Right hindlimb (tissue), 1 donor: ENCODE measurements around the gene MYF6.
"Not testable (repeated sequence)": the region's sequence is repeated elsewhere in the genome, so short reads cannot be mapped to it uniquely, and the experiment has no call there.

ENCODE experiments used
- DNase-seq: peaks from one replicate; pipeline ENCODE4 v3.0.0-alpha.2; 2018

MYF6 gene

DNA sequence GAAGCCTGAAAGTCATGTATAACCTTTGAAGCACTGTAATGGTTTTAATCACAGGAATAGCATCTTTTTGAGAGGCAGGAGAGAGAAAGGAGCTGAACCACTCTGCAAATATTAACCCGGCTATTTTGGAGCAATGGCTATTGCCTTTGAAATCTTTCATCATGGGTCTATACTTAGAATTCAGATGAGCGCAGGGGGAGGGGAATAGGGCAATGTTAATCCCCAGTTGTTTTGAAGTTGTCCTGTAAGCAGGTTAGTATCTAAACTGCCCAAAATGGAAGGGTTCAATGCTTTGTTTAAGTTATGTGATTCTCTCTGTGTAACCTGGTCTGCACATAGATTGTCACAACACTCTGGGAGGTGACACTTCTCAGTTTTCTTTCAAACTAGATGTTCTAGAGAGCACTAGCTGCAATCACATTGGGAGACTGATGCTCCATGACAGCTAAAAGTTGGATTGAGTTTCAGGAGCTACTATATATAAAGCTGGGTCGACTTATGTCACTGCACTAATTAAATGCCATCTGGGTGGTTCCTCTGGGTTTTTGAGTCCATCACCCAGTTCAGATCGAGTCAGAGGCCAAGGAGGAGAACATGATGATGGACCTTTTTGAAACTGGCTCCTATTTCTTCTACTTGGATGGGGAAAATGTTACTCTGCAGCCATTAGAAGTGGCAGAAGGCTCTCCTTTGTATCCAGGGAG is at the start of gene MYF6:
MYF6 (plus strand) TSS at position 509 of the 704 bp plus-strand sequence; CDS start at position 595, 86 bp downstream.
- no peak for DNase-seq

DNA sequence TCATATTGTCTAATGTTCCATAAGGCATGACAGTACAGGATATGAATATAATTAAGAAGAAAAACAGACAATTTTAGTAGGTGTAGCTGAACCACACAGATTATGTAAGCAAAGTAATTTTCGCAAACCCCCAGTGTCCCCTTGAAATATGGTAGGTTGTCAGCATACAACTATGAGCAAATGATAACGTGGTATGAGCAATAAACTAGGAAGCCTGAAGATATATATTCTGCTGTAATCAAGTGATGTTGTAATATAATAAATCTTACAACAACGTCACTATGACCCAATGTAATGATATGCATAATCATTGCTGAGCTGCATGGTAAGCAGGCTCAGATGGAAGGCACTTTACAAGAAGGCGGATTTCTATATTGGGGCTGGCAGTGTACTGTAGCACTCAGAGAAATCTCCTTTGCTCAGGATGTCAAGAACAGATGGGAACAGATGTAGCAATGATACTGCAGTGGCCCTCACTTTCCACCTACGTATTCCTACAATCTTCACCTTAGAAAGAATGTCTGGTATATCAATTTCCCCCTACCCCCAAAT is 47.8 kb upstream of the MYF6 start:
- DNase-seq, result no peak

- no peak for DNase-seq
These were observed 44.8 kb upstream of the MYF6 start for GRCh38 chr12:80662586-80662985.

GRCh38 chr12:80670214-80670613 is 37.2 kb upstream of the MYF6 start:
- no peak for DNase-seq

- DNase-seq, result not testable (repeated sequence)
These were observed 31.3 kb upstream of the MYF6 start for GRCh38 chr12:80676042-80676636.

- DNase-seq, result no peak
These were observed 30.6 kb upstream of the MYF6 start for GRCh38 chr12:80676856-80677255.

- no peak for DNase-seq
These were observed 29.4 kb upstream of the MYF6 start for GRCh38 chr12:80677994-80678393.

DNA sequence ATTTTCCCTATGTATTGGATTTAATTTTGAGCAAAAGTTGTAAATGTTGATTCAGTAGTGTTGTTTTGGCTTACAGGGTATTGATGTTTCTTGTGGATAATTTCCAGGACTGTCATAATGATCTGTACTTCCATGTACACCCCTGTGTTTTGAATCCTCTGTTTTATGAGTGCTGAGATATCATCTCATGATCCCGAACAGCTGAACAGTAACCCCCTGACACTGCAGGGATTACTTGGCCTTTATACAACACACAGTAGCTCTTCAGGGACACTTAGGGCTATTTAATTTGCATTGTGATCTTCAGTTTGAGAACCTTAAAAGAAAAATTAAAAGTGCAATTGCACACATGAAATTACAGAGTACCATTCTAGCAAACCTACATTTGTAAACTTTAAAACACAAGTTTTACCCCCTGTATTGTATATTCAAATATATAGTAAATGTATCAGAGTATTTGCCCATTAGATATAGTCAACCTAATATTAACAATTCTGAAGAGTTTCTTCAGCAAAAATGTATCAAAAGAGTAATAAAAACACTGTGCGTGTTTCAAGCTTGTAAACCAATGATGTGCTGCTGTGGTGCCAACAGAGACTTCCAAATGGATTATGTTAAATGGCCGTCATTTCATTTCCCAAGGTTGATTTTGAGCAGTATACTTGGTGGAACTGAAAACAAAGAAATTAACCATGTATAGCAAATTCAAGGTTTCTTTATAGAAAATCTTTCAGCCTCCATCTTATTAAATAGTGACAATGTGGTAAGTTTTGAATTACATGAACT is 27.9 kb upstream of the MYF6 start:
- DNase-seq, result no peak

GRCh38 chr12:80681287-80681686 is 26.1 kb upstream of the MYF6 start:
- no peak for DNase-seq

DNA sequence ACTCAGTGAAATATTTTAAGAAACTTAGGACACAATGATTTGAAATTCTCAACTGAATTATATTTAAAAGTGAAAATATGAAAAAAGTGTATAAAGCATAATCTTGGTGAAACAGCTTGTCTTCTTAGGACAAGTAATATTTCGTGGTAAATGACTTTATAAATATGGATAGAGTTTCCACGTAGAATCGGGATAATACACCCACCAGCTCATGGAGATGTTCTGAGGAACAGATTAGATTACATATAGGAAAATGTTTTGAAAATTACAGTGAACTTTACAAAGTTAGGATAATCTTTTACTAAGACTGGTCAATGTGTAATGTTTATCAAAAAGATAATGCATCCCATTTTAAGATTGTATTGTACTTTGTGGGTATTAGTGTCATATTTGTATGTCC is 25.6 kb upstream of the MYF6 start:
- no peak for DNase-seq

DNA sequence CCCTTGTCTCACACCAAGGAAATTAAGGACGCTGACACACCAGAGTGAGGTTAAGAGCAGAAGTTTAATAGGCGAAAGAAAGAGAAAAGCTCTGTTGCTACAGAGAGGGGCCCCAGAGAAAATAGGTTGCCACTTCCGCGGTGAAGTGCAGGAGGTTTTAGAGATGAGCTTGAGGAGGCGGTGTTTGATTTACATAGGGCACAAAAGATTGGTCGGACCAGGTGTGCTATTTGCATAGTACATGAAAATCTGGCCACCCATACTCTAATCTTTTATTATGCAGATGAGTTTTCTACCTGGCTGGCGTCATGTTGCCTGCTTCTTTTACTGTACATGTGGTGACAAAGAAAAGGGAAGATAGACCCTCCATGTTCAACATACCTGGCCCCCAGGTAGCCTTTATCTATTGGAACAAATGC is 23.3 kb upstream of the MYF6 start:
- no peak for DNase-seq

GRCh38 chr12:80690090-80690489 is 17.3 kb upstream of the MYF6 start:
- no peak for DNase-seq

DNA sequence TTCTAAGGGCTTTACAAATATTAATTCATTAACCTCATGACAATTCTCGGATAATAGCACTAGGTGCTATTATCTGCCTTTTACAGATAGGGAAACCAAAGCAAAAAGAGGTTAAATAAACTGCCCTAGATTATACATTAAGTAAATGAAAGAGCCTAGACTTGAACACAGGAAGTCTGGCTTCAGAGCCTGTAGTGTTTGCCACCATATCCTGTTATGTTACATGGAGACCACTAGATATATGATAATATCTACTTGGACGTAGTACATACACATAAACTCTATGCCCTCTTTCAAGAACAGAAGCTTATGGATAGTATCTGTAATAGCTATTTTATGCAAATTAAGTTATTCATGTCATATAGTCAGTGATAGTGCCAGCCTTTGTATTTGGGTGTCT is 16.9 kb upstream of the MYF6 start:
- no peak for DNase-seq

- no peak for DNase-seq
These were observed 15.3 kb upstream of the MYF6 start for GRCh38 chr12:80692114-80692513.

- DNase-seq, result no peak
These were observed 10.1 kb upstream of the MYF6 start for GRCh38 chr12:80697270-80697887.

- DNase-seq, result no peak
These were observed 9.2 kb upstream of the MYF6 start for GRCh38 chr12:80698256-80698655.

- DNase-seq, result no peak
These were observed 8.4 kb upstream of the MYF6 start for GRCh38 chr12:80698847-80699542.

DNA sequence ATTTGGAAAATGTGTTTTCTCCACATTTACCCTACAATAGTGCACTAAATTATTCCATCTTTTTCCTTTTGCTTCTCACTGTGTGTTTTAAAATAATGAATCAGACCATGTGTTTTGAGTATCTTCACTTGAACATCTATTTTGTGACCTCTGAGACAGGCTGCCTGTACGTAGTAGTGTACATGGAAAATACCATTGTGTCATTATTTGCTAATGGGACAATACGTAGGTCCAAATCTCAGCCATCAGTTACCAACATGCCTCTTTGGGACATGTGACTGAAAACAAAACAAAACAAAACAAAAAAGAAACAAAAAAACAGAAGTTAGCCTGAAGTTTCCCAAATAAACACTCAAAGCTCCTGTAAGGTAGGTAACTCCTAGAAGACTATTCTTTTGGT is 7.1 kb upstream of the MYF6 start:
- DNase-seq, result no peak

DNA sequence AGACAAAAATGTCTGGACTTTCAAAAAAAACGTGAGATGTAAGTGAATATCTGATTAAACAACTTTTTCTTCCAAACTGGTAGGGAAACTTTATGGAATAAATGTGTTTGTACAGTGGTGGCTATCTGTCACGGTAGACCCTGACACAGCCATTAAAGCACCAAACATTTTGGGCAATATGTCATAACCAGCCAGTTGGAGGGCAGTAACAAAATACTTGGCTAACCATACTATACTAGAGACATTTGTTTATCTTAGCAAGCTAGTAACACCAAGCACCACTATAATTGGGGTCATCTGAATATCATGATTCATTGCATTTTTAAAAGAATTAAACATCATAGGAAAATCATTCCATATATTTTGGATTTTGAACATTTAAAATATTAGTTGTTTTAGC is 6.0 kb upstream of the MYF6 start:
- DNase-seq, result no peak

GRCh38 chr12:80702889-80703805 is 4.3 kb upstream of the MYF6 start:
- no peak for DNase-seq

- no peak for DNase-seq
These were observed 3.0 kb upstream of the MYF6 start for GRCh38 chr12:80704420-80704819.
